ENCODE data around the gene PI4KB.

Gene PI4KB

DNA sequence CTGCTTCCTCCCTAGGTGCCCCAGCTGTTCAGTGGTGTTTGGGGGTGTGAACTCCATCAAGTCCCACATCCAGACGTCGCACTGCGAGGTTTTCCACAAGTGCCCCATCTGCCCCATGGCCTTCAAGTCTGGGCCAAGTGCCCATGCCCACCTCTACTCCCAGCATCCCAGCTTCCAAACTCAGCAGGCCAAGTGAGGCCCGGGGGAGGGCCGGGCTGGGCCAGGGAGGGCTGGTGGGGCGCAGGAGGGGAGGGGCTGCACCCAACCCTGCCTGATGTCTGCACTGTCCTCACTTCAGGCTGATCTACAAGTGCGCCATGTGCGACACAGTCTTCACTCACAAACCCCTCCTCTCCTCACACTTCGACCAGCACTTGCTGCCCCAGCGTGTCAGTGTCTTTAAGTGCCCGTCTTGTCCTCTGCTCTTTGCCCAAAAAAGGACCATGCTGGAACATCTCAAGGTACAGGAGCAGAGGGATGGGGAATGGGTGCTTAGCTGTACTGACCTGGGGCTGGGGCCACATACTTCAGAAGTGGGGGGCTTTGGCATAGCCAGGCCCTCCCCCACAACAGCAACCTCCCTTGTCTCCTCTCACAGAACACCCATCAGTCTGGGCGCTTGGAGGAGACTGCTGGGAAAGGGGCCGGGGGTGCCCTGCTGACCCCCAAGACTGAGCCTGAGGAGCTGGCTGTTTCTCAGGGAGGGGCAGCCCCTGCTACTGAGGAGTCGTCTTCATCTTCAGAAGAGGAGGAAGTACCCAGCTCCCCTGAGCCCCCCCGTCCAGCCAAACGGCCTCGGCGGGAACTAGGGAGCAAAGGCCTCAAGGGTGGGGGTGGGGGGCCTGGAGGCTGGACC, 37.9 kb downstream of the PI4KB start:
- peaks cover 80 to 84% of the 10 kb centered on the region in 2 experiments for H3K36me3 ChIP-seq (ENCODE audit: control insufficient read depth in 1 of 2, insufficient read depth in 2 of 2, low read length in 2 of 2)
- H3K4me1 ChIP-seq (ENCODE audit: control insufficient read depth in 1 of 2, insufficient read depth in 2 of 2, low read length in 2 of 2): no peaks in the 10 kb centered on the region
- H2AFZ ChIP-seq (ENCODE audit: insufficient read depth, low read length, poor library complexity): no peak overlapping the region
- H3K9me3 ChIP-seq (ENCODE audit: insufficient read depth, low read depth, low read length): no peaks in the 10 kb centered on the region
- no peak overlapping the region for H2BK120ac ChIP-seq (ENCODE audit: insufficient read depth, low read length, poor library complexity)
- no peak overlapping the region for H3K27ac ChIP-seq (ENCODE audit: low read depth, low read length)
- no peaks in the 10 kb centered on the region for H3K79me2 ChIP-seq (ENCODE audit: control insufficient read depth, insufficient read depth, low read length, poor library complexity)
- no peak overlapping the region for H3K23ac ChIP-seq (ENCODE audit: low read length)
- DNase-seq: no peak
- no CpG with 5 or more reads among the region's 18 CpGs for WGBS (ENCODE audit: extremely low coverage, insufficient coverage, insufficient read length)
- no peaks in the 10 kb centered on the region for H3K79me1 ChIP-seq (ENCODE audit: low read length)
- no peak overlapping the region for H3K4me3 ChIP-seq (ENCODE audit: low read depth, low read length)
- no peak overlapping the region for H4K91ac ChIP-seq (ENCODE audit: low read depth, low read length)
- H3K4ac ChIP-seq (ENCODE audit: low read depth, low read length): no peak overlapping the region
- H3K18ac ChIP-seq (ENCODE audit: low read length): no peak overlapping the region
- no peak overlapping the region for H3K14ac ChIP-seq (ENCODE audit: low read length)
- H4K12ac ChIP-seq (ENCODE audit: low read depth, low read length): no peak overlapping the region
- no peak overlapping the region for H2BK12ac ChIP-seq (ENCODE audit: low read length)
- no peak overlapping the region for H3K4me2 ChIP-seq (ENCODE audit: low read length)
- no peak overlapping the region for H2BK5ac ChIP-seq (ENCODE audit: low read depth, low read length, poor library complexity)
- H3K27me3 ChIP-seq (ENCODE audit: insufficient read depth, low read length): no peaks in the 10 kb centered on the region
- no peak overlapping the region for H2AK5ac ChIP-seq (ENCODE audit: low read length)
- no peak overlapping the region for H3K9ac ChIP-seq (ENCODE audit: low read length)
- H4K8ac ChIP-seq (ENCODE audit: low read depth, low read length): no peak overlapping the region

- no CpG with 5 or more reads among the region's 14 CpGs for WGBS (ENCODE audit: extremely low coverage, insufficient coverage, insufficient read length)
- H3K9ac ChIP-seq (ENCODE audit: low read length): no peak overlapping the region
- no peak overlapping the region for H3K27ac ChIP-seq (ENCODE audit: low read depth, low read length)
- no peak overlapping the region for H3K4me2 ChIP-seq (ENCODE audit: low read length)
- peaks cover 0 to 7% of the 10 kb centered on the region in 2 experiments for H3K4me1 ChIP-seq (ENCODE audit: control insufficient read depth in 1 of 2, insufficient read depth in 2 of 2, low read length in 2 of 2)
- H3K9me3 ChIP-seq (ENCODE audit: insufficient read depth, low read depth, low read length): no peaks in the 10 kb centered on the region
- H2BK120ac ChIP-seq (ENCODE audit: insufficient read depth, low read length, poor library complexity): no peak overlapping the region
- peak overlapping the region; percentile 34 for H4K12ac ChIP-seq (ENCODE audit: low read depth, low read length)
- no peak overlapping the region for H2AK5ac ChIP-seq (ENCODE audit: low read length)
- no peaks in the 10 kb centered on the region for H3K79me1 ChIP-seq (ENCODE audit: low read length)
- no peaks in the 10 kb centered on the region for H3K79me2 ChIP-seq (ENCODE audit: control insufficient read depth, insufficient read depth, low read length, poor library complexity)
- no peak overlapping the region for H4K8ac ChIP-seq (ENCODE audit: low read depth, low read length)
- H3K14ac ChIP-seq (ENCODE audit: low read length): no peak overlapping the region
- no peak overlapping the region for H2BK5ac ChIP-seq (ENCODE audit: low read depth, low read length, poor library complexity)
- no peak overlapping the region for H3K4ac ChIP-seq (ENCODE audit: low read depth, low read length)
- H2AFZ ChIP-seq (ENCODE audit: insufficient read depth, low read length, poor library complexity): no peak overlapping the region
- H3K4me3 ChIP-seq (ENCODE audit: low read depth, low read length): no peak overlapping the region
- no peak overlapping the region for H4K91ac ChIP-seq (ENCODE audit: low read depth, low read length)
- no peak overlapping the region for H2BK12ac ChIP-seq (ENCODE audit: low read length)
- peak overlapping the region; percentile 14 for H3K18ac ChIP-seq (ENCODE audit: low read length)
- DNase-seq: no peak
- peaks cover 72 to 76% of the 10 kb centered on the region in 2 experiments for H3K36me3 ChIP-seq (ENCODE audit: control insufficient read depth in 1 of 2, insufficient read depth in 2 of 2, low read length in 2 of 2)
- H3K23ac ChIP-seq (ENCODE audit: low read length): no peak overlapping the region
- H3K27me3 ChIP-seq (ENCODE audit: insufficient read depth, low read length): no peaks in the 10 kb centered on the region
These were observed 38.7 kb downstream of the PI4KB start for GRCh38 chr1:151288502-151288901.

- Histone ChIP-seq H3K4me2 (ENCODE audit: low read length) (no peak overlapping the region), H3K9ac (ENCODE audit: low read length) (no peak overlapping the region), H4K12ac (ENCODE audit: low read depth, low read length) (peak overlapping the region; percentile 34), H3K23ac (ENCODE audit: low read length) (no peak overlapping the region), H4K91ac (ENCODE audit: low read depth, low read length) (no peak overlapping the region), H3K14ac (ENCODE audit: low read length) (no peak overlapping the region), H2BK120ac (ENCODE audit: insufficient read depth, low read length, poor library complexity) (no peak overlapping the region), H2AK5ac (ENCODE audit: low read length) (no peak overlapping the region), H3K79me1 (ENCODE audit: low read length) (peaks cover 1% of the 10 kb centered on the region), H3K4ac (ENCODE audit: low read depth, low read length) (no peak overlapping the region), H3K9me3 (ENCODE audit: insufficient read depth, low read depth, low read length) (no peaks in the 10 kb centered on the region), H3K4me1 (ENCODE audit: control insufficient read depth in 1 of 2, insufficient read depth in 2 of 2, low read length in 2 of 2) (peaks cover 3 to 12% of the 10 kb centered on the region in 2 experiments), H3K4me3 (ENCODE audit: low read depth, low read length) (no peak overlapping the region), H4K8ac (ENCODE audit: low read depth, low read length) (no peak overlapping the region), H3K36me3 (ENCODE audit: control insufficient read depth in 1 of 2, insufficient read depth in 2 of 2, low read length in 2 of 2) (peaks cover 66 to 71% of the 10 kb centered on the region in 2 experiments), H3K27ac (ENCODE audit: low read depth, low read length) (no peak overlapping the region), H2BK12ac (ENCODE audit: low read length) (no peak overlapping the region), H3K79me2 (ENCODE audit: control insufficient read depth, insufficient read depth, low read length, poor library complexity) (peaks cover 4% of the 10 kb centered on the region), H3K27me3 (ENCODE audit: insufficient read depth, low read length) (no peaks in the 10 kb centered on the region), H3K18ac (ENCODE audit: low read length) (peak overlapping the region; percentile 37), H2AFZ (ENCODE audit: insufficient read depth, low read length, poor library complexity) (no peak overlapping the region), H2BK5ac (ENCODE audit: low read depth, low read length, poor library complexity) (no peak overlapping the region)
- no CpG with 5 or more reads among the region's 22 CpGs for WGBS (ENCODE audit: extremely low coverage, insufficient coverage, insufficient read length)
- no peak for DNase-seq
These were observed 39.3 kb downstream of the PI4KB start for GRCh38 chr1:151287767-151288500.

- H3K36me3 ChIP-seq (ENCODE audit: control insufficient read depth in 1 of 2, insufficient read depth in 2 of 2, low read length in 2 of 2): peaks cover 60 to 65% of the 10 kb centered on the region in 2 experiments
- H3K4me1 ChIP-seq (ENCODE audit: control insufficient read depth in 1 of 2, insufficient read depth in 2 of 2, low read length in 2 of 2): peaks cover 3 to 12% of the 10 kb centered on the region in 2 experiments
- H4K91ac ChIP-seq (ENCODE audit: low read depth, low read length): no peak overlapping the region
- no peak for DNase-seq
- H4K12ac ChIP-seq (ENCODE audit: low read depth, low read length): no peak overlapping the region
- H3K27ac ChIP-seq (ENCODE audit: low read depth, low read length): no peak overlapping the region
- H3K4me2 ChIP-seq (ENCODE audit: low read length): no peak overlapping the region
- no CpG with 5 or more reads among the region's 7 CpGs for WGBS (ENCODE audit: extremely low coverage, insufficient coverage, insufficient read length)
- H2BK12ac ChIP-seq (ENCODE audit: low read length): no peak overlapping the region
- H3K23ac ChIP-seq (ENCODE audit: low read length): no peak overlapping the region
- no peak overlapping the region for H2AFZ ChIP-seq (ENCODE audit: insufficient read depth, low read length, poor library complexity)
- no peak overlapping the region for H3K18ac ChIP-seq (ENCODE audit: low read length)
- H3K9me3 ChIP-seq (ENCODE audit: insufficient read depth, low read depth, low read length): no peaks in the 10 kb centered on the region
- no peak overlapping the region for H3K14ac ChIP-seq (ENCODE audit: low read length)
- H2BK5ac ChIP-seq (ENCODE audit: low read depth, low read length, poor library complexity): no peak overlapping the region
- no peak overlapping the region for H4K8ac ChIP-seq (ENCODE audit: low read depth, low read length)
- no peak overlapping the region for H2AK5ac ChIP-seq (ENCODE audit: low read length)
- no peak overlapping the region for H3K4ac ChIP-seq (ENCODE audit: low read depth, low read length)
- no peak overlapping the region for H2BK120ac ChIP-seq (ENCODE audit: insufficient read depth, low read length, poor library complexity)
- no peaks in the 10 kb centered on the region for H3K27me3 ChIP-seq (ENCODE audit: insufficient read depth, low read length)
- H3K4me3 ChIP-seq (ENCODE audit: low read depth, low read length): no peak overlapping the region
- H3K9ac ChIP-seq (ENCODE audit: low read length): no peak overlapping the region
- peaks cover 7% of the 10 kb centered on the region for H3K79me1 ChIP-seq (ENCODE audit: low read length)
- H3K79me2 ChIP-seq (ENCODE audit: control insufficient read depth, insufficient read depth, low read length, poor library complexity): peaks cover 10% of the 10 kb centered on the region
These were observed 39.9 kb downstream of the PI4KB start for GRCh38 chr1:151287341-151287699.

Measured in trophoblast cell (in vitro differentiated cells and primary cell).